DMS53 treated with DMSO at 0.1 percent for 48 hours (cell line): ENCODE results near the gene CCDC6.
A peak's percentile ranks its signal among the peaks of the same experiment; 100 is the strongest.
"Not testable (repeated sequence)": the region's sequence is repeated elsewhere in the genome, so short reads cannot be mapped to it uniquely, and the experiment has no call there.

Experiments used
- DNase-seq: peaks from one replicate; lab custom pipeline; 2025; ENCODE audit not compliant: unreplicated experiment; lab: John Stamatoyannopoulos, UW

Gene CCDC6

GRCh38 chr10:59906417-59907202 lies at the start of gene CCDC6:
Gene CCDC6 (minus strand): TSS chr10:59906556. CDS start chr10:59906424, 132 bp downstream.
- DNase-seq, result peak; percentile 91

DNA sequence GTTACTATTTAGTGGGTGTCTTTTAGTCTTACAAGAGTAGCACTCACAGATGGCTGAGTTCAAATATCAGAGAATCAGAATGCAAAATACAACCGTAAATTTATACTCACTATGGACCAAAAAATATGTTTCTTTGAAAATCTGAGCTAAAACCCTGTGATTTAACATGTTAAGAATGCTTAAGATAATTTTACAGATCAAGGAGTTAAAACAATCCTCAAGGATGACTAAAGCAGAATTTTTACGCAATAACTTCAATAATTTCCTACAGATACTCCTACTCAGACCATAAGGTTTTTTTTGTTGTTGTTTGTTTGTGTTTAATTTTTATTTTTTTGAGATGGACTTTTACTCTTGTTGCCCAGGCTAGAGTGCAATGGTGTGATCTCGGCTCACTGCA lies 47.9 kb upstream of the CCDC6 start:
- no peak for DNase-seq

- not testable (repeated sequence) for DNase-seq
Observed at GRCh38 chr10:59953711-59954110, 47.4 kb upstream of the CCDC6 start.

- no peak for DNase-seq
Observed at GRCh38 chr10:59950105-59950504, 43.7 kb upstream of the CCDC6 start.

DNA sequence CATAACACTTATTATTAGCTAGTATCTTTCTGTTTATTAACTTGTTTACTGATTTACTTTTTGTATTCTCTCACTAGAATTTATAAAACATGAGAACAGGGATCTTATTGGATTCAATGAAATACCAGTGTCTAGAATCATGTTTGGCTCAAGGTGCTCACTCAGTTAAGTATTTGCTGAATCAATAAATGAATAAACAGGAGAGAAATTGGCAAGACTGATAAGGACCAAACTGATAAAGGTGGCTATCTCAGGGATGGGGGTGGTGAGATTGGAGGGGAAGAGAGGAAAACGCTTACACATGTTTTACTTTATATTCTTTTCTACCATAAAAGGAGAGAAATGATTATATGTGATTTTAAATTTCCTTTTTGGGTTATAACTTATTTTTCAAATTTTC lies 43.3 kb upstream of the CCDC6 start:
- no peak for DNase-seq

DNA sequence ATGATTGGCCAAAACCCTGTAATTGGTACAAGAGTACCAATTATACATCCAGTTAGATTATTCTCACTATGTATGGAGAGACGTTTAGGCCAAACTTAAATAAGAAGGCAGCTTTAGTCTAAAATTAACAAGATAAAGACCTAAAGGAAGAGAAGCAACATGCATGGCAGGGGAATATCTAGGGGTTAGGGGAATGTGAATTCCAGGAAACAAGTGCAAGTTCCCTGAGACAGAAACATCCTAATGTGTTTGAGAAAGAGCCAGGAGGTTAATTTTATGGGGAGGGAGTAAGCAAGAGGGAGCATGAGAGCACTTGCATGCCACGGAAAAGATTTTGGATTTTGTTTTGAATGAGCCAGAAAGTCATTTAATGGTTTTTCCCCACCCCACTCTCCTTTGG lies 39.6 kb upstream of the CCDC6 start:
- no peak for DNase-seq

DNA sequence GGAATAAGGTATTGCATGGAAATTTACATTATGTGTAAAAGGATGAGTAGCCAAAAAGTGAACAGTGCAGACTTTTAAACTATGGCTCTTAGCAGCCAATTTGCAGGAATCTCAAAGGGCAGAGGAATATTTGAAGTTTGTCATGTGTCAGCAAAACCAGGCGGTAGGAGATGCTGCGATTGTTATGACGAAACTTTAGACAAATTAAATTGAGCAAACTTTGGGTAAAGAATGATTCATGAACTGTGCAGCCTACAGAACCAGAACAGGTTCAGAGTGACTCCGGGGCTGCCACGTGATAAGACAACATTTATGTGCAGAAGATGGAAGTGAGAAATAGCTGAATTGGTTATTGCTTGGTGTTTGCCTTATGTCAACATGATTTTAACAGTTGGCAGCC lies 39.2 kb upstream of the CCDC6 start:
- DNase-seq, result no peak

GRCh38 chr10:59944339-59944935 lies 38.1 kb upstream of the CCDC6 start:
- peak; percentile 83 for DNase-seq

DNA sequence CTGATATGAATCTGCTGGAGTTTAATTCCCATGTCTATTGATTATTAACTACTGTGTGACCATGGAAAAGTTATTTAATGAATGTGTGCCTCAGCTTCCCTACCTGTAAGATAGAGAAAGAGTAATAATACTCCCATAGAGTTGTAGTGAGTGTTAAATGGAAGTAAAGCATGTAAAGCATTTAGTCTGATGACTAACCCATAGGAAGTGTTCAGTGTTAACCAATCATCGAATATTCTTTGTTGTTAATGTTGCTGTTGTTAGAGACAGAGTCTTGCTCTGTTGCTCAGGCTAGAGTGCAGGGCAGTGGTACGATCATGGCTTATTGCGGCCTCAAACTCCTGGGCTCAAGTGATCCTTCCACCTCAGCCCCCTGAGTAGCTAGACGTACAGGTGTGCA lies 36.2 kb upstream of the CCDC6 start:
- no peak for DNase-seq

- no peak for DNase-seq
Observed at GRCh38 chr10:59937720-59938119, 31.4 kb upstream of the CCDC6 start.

DNA sequence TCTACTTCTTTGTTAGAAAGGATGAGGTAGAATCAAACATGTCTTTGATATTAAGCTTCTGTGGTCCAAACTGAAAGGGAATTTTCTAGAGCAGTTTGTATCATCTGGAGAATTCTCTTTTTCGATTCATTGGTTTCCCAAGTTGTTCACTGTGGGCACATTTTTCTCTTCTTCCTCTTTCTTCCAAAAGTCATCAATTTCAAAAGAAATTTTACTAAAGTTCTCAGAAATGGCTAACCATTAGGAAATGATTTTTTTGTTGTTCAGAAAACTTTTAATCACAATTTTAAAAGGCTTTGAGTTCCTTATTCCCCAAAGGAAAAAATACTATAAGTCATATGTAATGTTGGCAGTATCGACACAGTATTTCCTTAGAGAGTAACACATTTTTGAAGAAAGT lies 28.3 kb upstream of the CCDC6 start:
- no peak for DNase-seq

- DNase-seq, result not testable (repeated sequence)
Observed at GRCh38 chr10:59930788-59931521, 24.6 kb upstream of the CCDC6 start.

DNA sequence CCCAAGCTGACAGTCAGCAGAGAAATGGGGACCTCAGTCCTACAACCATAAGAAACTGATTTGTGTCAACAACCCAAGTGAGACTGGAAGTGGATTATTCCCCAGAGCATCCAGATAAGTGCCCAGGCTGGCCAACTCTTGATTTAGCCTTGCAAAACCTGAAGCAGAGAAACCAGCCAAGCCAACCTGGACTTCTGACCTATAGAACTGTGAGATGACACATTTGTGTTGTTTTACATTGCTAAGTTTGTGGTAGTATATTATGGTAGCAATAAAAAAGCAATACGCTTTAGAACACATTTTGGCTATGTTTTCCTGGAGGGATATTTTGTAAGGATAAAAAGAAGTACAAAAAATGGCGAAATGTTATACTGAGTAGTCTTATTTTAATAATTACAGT lies 19.7 kb upstream of the CCDC6 start:
- no peak for DNase-seq

DNA sequence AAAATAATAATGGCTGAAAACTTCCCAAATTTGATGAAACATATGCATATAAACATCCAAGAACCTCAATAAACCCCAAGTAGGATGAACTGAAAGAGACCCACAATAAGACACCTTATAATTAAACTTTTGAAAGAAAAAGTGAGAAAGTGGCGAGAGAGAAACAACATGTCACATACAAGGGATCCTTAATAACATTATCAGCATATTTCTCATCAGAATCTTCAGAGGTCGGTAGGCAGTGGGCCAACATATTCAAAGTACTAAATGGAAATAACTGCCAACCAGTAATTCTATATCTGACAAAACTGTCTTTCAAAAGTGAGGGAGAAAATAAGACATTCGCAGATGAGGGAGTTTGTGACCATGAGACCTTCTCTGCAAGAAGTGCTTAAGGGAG lies 16.6 kb upstream of the CCDC6 start:
- no peak for DNase-seq

DNA sequence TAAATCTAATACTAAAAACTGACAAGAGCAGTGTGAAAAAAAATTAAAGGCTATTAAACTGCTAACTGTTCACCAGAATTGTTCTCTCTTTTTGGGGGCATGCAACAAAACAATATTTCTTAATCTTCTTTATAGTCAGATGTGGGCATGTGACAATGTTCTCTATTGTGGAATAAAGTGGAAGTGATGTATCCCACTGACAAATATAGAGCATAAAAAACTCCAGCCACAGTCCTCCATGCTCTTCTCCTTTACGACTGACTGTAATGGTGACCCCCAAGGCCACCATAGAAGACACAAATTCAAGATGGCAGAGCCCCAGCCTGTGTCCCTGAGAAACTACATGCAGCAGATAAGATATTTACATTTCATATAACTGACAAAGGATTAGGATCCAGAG lies 11.6 kb upstream of the CCDC6 start:
- DNase-seq, result no peak

DNA sequence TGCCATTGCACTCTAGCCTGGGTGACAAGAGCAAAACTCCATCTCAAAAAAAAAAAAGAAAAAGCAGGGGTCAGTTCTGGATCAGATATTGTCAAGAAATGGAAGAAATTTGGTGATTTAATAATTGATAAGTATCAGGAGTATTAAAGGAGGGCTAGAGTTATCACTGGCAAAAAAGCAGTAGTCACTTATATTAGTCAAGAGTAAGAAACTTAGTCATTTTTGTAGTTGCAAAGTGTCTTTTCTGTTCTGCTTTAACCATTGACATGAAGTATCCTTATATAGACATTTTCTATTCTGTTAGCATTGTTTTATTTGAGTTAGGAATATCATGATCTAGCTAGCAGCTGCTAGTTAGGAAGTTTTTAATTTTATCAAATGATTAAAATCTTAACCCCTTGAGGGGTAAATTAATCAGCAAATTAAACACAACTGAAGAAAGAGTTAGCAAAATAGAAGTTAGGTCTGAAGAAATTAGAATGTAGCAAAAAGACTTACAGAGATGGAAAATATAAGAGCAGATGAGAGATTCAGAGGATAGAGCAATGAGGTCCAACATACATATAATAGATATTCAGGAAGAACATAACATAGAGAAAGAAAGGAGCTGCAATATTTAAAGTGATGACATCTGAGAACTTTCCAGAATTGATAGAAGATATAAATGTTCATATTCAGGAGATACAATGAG lies 7.3 kb upstream of the CCDC6 start:
- DNase-seq, result no peak

- no peak for DNase-seq
Observed at GRCh38 chr10:59910867-59911266, 4.5 kb upstream of the CCDC6 start.

- DNase-seq, result no peak
Observed at GRCh38 chr10:59909815-59910214, 3.5 kb upstream of the CCDC6 start.

DNA sequence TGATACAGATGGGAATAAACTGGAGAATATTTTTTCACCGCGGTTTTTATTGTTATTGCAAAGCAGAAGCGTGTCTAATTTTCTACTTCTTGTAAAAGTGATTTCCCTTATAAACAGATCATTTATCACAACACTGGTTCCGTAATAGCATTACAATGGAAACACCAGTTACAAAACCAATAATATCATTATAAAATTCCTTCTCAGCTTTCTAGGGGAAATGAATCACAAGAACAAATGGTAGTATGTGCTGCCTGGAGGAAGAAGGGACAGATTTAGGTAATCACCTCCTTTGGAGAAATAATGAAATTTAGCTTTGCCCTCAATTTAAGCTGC lies 2.4 kb upstream of the CCDC6 start:
- no peak for DNase-seq

DNA sequence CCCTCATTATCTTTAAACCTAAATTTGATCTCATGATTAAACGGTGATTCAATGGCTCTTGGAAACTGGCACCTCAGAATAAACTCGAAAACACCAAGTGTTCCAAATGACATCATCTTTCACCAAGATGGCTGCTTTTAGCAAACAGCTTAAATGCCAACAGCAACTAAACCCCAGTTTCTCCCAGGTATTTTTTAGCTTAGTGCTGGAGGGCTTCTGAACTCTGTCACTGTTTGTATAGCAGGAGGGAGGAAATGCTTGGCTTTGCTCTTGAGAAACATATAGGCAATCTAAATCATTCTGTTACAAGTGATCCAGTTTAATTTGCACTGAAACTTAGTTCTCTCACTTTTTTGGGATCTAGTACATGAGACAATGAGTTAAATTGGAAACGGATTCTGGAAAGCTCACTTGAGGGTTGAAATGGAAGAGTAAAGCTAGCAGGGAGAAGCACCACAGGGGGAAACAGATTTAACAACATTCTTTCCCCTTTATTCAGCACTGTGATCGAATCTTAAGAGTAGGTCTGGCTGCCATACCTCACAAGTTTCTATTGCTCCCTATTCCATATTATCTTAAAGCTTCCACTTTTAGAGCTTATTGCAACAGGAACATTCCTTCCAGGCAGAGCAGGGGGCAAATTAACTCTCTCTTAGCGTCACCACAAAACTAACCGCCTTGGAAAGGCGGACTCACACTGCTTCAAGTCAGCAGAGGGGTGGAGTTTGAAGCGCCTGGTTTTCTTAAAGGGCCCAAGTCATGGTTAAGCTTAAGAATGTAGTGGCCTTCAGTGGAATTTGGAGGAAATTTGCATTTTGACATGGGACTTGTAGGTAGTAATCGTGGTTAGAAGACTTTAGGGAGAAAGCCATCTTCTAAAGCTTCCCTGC lies 1.8 kb upstream of the CCDC6 start:
- DNase-seq, result peak; percentile 50

DNA sequence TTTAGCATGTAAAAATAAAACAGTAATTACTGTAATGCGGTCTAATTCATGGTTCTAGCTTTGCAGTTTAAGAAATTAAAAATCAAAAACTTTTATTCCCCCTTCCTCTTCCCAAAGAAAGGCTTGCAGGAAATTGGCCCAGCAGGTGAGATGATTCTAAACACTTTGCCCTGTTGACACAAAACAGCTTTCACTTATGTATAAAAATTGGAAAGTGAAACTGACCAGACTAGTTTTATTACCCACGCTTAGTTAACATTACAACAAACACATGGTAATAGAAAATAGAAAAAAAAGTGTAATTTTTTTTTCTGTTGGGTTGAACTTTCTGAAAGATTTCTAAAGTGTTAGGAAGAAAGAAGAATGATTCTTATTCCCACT lies 1.2 kb upstream of the CCDC6 start:
- DNase-seq, result peak; percentile 50
